Medulla oblongata (tissue), 1 donor: ENCODE results near the gene BYSL.

ENCODE experiments used
- DNase-seq: peaks from one replicate; pipeline ENCODE4 v3.0.0-alpha.2; 2015; ENCODE audit errors: extremely low spot score

The BYSL gene

GRCh38 chr6:41976794-41977484 is 55.6 kb downstream of the BYSL start:
- no peak for DNase-seq
